ENCODE data around the gene NFIC.
"Not testable (repeated sequence)": the region's sequence is repeated elsewhere in the genome, so short reads cannot be mapped to it uniquely, and the experiment has no call there.

NFIC gene

DNA sequence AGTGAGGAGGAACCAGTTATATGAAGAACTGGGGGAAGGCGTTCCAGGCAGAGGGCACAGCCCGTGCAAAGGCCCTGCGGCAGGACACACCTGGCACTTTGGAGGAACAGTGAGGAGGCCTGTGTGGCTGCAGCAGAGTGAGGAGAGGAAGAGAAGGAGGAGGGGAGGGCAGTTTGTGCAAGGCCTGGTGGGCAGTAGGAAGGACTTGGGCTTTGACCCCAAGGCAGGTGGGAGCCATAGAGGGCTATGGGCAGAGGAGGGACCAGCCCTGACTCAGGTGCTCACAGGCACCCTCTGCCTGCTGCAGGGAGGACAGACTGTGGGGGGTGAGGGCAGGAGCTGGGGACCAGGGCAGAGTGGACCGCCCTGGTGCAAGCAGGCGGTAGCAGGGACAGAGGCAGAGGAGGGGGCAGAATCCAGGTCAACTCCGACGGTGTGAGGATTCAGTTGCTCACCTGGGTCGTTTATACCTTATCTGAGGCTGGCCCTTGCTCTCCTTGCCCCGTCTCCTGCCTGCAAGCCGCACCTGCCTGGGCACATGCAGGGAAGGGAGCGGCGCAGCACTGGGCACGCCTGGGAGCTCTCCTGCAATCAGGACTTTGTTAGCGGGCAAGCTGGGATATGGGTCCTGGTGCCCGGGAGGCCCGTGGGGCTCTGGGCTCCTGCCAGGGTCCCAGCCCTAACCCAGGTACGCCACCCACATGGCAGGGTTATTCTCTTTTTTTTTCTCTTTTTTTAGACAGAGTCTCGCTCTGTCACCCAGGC is 34.8 kb downstream of the NFIC start:
- DNase-seq, result no peak

DNA sequence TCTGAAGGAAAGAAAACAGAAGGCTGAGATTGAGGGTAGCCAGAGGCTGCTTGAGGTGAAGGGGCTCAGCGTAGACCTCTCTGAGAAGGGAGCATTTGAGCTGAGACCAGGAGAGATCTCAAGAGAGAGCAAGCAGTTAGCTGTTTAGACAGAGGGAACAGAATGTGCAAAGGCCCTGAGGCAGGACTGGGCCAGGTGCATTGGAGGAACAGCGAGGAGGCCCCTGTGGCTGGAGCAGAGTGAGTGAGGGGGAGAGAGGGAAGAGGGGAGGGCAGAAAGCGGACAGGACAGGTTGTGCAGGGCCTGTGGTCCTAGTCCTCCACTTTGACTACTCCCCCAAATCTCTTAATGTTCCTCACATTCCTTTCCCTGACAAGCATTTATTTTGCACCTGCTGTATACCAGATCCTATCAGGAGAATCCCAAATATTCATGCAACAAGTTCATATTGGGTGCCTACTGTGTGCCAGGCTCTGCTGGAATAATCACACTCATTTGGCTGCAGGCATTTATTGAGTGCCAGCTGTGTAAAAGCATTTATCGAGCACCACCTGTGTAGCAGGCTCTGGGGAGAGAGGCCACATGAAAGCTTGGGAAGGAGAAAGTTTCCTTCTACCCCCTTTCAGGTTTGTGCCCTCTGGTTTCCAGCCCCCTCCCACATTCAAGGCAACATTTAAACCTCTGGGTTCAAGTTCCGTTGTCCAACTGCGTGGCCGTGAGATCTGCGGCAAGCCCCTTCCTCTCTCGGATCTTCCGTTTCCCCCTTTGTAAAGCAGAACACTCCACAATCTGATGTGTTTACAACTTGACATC is 36.5 kb downstream of the NFIC start:
- DNase-seq, result no peak

DNA sequence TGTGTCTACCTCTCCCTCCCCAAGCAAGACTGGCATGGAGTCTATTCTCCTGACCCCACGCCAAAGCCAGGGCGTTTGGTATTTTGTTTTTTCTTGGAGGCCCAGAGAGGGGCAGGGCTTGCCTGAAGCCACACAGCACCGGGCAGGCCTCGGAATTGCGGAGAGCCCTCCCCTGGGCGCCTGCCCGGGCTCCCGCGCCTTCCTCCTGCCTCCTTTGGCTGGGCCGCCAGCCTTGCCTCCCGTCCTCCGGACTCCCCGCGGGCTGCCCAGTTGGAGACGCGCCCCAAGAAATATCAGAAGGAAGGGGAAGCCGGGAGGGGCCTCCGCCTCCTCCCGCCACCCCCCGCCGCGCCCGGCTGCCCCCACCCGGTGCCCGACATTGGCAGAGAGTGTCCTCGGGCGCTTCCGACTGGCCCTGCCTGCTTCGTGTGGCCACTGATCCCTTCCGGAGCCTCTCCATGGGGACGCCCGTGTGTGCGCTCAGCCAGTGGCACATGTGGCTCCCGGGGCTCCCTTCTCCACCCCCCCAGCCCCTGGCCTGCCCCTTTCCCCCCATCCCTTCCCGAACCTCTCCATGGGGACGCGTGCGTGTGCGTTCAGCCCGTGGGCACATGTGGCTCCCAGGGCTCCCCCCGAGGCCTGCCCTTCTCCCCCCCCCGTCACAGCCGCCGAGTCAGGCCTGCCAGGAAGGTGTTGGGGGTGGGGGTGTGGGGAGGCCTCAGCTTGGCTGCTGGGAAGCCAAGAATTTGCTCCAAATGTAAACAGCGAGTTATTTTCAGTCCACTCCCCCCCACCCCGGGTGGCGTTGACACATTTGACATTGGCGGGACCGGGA is 37.3 kb downstream of the NFIC start:
- peak; percentile 84 for DNase-seq

DNA sequence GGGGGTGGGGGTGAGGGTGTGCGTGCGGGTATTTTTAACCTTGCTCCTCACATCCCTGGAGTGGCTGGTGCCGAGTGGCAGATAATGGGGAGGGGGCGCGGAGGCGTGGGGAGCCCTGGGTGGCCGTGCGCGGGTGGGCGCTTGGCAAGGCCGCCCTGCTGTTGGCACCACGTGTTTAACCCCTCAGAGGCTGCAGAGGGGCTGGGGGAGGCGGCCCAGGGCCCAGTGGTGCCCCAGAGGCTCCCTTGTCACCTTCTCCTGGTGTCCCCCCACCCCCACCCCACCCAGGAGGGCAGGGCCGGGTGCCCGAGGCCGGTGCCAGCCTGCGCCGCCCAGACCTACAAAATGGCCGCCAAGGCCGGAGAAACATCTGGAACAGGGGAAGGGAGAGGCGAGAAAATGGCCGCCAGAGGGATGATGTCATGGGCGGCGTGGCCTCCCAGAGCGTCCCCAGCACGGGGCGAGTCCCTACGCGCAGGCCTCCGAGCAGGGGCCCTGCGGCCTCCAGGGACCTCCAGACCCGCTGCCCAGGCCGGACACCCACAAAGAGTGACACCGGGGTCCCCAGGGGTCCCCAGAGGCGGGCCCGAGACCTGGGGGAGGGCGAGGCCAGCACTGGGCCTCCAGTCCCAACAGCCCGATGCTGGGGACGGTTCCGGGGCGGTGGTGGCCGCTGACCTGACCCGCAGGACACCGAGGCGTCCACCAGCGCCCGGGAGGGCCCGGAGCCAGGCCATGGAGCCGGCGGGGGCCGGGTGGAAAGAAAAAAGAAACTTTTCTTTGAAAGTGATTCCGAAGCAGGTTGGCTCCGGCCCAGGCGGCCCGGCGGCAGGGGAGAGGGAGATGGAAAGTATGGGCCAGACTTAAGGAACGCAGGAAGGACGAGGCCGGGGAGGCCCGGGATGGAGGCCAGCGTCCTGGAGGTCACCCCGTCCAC is 38.2 kb downstream of the NFIC start:
- DNase-seq, result peak; percentile 91

DNA sequence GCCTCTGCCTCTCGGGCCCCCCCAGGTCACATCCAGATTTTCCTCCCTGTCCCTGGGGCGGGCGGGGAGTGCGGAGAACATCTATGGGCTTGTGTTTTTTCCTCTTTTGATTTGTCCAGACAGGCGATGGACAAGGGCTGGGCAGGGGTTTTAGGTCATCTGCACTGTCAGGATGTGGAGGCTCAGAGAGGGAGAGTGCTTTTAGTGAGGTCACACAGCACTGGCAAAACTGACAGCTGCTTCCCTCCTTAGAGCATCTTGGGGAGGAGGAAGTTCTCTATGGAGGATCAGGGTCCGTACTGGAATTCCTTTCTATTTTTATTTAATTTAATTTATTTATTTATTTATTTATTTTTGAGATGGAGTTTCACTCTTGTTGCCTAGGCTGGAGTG is 38.9 kb downstream of the NFIC start:
- DNase-seq, result no peak

DNA sequence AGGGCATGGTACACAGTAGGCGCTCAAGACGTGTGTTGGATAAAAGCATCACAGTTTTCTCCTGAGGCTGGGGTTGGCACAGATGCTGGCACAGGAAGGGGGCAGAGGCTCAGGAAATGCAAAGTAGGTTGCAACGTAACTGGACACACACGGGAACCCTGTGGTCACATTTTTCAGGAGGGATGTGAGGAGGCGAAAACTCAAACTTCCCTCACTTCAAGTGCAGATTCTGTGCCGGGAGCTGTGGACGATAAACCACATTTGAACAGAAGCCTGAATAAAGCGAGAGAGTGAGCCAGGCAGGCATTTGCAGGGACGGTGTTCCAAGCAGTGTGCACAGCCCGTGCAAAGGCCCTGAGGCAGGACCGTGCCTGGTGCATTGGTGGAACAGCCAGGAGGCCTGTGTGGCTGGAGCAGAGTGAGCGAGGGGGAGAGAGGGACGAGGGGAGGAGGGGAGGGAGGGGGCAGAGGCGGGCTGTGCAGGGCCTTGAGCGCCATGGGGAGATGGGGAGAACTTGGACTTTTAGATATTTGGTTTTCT is 40.3 kb downstream of the NFIC start:
- DNase-seq, result no peak

DNA sequence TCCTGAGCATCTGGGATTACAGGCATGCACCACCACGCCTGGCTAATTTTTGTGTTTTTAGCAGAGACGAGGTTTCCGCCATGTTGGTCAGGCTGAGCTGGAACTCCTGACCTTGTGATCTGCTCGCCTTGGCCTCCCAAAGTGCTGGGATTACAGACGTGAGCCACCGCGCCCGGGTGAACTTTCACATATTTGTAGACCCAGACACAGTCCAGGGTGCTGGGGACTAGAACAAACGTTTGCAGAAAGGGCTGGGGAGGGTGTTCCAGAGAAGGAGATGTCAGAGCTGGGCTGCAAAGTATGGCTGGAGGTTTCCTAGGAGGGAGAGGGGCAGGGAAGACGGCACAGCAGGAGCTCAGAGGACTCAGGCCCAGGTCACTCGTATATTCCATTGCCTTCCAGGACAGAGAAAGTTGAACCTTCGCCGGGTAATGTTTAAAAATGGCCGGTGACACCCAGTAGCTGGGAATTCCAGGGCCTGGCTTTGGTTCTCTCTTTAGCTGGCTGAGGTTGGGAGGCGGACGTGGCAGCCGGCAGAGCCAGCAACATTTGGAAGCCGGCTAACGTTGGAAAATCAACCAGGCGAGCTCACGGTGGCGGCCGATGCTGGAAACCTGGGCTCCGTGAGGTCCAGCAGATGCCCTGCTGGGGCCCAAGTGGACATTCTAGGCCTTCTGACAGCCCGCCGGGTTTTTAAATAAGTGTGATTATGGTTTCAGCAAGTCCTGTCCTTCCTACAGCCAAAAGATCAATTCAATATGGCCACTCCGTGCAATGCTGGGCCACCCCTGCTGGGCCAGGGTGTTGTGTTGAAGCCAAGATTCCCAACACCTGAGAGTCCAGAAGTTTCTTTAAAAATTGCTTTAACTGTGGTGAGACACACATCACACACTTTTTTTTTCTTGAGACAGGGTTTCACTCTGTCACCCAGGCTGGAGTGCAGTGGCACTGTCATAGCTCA is 41.5 kb downstream of the NFIC start:
- DNase-seq, result no peak

DNA sequence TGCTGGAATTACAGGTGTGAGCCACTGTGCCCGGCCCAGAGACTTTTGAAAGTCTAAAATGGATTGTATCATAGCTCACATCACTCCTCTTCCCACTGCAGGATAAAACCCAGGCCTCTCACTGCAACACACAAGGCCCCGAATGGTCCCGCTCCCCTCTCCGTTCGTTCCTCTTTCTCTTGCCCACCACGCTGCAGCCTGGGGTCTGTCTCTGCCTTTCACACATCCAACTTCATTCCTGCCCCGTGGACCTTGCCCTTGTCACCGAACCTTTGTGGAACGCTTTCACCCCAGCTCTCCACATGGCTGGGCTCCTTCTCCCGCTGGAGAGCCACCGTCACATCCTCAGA is 42.6 kb downstream of the NFIC start:
- DNase-seq, result no peak

DNA sequence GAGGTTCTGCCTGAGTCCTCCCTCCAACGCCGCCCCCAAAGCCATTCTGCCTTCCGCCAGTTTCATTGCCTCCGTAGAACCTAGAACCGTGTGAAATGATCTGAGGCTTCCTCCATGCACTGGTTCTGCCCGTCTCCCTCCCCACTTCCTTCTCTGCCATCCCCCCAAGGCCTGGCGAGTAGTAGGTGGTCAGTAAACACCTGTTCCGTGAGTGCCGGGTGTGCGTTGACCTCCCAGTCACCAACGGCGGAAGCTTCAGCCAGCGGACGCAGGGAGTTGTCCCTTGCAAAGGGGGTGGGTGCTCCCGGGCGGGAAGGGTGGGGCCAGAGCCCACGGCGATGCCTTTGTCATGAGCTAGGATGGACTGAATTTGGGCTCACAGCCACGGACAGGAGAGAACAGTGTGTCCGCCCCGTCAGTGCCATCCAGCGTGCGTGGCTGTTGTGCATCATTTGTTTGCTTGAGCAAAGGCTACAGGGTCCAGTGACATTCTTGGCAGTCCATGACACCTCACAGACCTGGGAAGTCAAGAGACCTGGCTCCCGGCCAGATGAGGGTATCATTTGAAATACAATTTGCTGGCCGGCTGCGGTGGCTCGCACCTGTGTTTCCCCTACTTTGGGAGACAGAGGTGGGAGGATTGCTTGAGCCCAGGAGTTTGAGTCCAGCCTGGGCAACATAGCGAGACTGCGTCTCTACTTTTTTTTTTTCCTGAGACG is 43.1 kb downstream of the NFIC start:
- DNase-seq, result no peak

DNA sequence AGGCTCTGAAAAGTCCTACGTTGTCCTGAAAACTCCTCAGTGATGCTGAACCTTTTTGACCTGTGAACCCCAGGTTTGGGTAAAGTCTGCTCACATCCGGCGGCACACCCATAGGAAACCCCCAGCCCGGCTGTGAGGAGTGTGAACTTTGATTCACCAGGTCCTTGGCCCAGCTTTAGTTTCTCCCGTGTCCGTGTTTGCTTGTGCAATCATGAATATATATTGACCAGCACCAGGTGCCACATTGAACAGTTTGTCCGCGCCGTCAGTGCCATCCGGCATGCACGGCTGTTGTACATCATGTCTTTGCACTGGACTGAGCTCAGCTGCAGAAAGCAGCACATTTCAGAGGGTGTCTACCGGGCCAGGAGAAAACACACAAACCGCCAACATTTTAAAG is 45.3 kb downstream of the NFIC start:
- no peak for DNase-seq

DNA sequence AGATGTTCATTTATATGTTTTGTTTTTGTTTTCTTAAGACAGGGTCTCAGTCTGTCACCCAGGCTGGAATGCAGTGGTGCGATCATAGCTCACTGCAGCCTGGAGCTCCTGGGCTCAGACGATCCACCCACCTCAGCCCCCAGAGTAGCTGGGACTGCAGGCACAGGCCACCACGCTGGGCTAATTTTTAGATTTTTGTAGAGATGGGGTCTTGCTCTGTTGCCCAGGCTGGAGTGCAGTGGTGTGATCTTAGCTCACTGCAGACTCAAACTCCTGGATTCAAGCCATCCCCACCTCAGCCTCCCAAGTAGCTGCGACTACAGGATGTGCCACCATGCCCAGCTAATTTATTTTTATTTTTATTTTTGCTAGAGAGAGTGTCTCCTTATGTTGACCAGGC is 45.7 kb downstream of the NFIC start:
- DNase-seq, result no peak

DNA sequence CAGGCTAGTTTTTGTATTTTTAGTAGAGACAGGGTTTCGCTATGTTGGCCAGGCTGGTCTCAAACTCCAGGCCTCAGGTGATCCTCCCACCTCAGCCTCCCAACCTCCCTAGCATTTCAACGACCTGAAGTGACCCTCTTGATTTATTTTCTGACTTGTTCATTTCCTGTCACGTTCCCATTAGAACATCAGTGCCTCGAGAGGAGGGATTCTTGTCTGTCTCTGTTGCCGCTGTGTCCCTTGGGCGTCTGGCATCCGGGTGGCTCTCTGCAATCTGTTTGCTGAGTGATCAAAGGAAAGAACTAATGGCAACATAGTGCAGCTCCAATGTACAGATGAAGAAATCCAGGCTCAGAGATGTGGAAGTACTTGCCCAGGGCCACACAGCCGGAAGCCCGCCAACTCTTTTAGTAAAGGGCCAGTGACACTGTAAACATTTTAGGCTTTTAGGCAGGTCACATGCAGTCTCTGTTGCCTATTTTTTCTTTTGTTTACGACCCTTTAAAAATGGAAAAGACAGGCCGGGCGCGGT is 47.5 kb downstream of the NFIC start:
- no peak for DNase-seq

DNA sequence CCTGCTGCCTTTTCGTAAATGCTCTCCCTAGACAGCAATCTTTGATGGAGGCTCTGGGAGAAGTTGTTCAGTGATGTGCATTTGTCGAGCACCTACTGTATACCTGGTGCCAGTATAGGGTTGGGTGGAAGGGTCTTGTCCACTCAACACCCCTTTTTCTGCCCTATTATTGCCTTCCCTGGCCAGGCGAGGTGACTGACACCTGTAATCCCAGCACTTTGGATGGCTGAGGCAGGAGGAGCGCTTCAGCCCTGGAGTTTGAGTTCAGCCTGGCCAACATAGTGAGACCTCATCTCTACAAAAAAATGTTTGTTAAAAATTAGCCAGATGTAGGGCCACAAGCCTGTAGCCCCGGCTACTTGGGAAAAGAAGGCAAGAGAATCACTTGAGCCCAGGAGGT is 49.3 kb downstream of the NFIC start:
- no peak for DNase-seq

DNA sequence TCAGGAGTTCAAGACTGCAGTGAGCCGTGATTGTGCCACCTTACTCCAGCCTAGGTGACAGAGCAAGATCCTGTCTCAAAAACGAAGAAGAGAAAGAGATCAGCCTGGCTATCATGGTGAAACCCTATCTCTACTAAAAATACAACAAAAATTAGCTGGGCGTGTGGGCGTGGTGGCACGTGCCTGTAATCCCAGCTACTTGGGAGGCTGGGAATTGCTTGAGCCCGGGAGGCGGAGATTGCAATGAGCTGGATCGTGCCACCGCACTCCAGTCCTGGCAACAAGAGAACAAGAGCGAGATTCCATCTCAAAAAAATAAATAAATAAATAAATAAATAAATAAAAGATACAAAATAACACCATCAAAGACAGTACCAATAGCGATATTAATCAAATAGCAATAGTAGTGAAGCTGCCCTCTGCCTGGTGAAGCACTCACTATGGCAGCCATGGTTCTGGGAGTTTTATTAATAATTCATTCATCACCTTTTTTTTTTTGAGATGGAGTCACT is 53.9 kb downstream of the NFIC start:
- DNase-seq, result no peak

DNA sequence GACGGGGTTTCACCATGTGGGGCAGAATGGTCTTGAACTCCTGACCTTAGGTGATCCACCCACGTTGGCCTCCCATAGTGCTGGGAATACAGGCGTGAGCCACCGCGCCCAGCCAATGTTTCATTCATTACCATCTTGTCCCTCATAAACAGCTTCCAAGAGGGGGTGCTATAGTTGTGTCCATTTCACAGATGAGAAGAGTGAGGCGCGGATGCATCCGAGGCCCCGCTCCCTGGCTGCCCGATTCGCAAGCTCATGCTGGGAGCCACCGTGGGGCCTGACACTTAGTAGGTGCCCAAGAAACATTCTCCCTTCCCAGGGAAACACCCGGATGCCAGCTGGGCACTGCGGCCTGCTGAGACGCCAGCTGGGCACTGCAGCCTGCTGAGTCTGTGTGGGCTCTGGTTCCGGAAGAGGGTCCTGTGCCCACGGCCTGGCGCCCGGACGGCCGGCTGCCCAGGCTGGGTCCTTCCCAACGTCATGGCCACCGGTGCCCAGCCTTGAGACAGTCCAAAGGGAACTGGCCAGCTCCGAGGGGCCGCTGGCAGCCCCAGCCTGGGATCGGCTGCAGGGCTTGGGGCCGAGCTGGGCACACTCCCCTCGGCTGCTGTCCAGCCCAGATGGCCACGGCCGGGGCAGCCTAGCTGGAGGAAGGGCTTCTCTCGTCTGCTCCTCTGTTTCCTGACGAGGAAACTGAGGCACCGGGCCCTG is 54.7 kb downstream of the NFIC start:
- no peak for DNase-seq

DNA sequence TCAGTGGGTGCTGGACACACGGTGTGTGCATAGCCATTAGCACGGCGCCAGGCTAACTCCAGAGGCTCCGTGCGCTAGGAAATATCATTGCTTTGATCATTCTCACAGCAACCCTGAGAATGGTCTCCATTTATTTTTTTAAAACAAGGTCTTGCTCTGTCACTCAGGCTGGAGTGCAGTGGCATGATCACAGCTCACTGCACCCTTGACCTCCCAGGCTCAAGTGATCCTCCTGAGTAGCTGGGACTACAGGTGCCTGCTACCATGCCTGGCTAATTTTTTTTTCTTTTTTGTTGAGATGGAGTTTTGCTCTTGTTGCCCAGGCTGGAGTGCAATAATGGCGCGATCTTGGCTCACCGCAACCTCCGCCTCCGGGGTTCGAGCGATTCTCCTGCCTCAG is 55.3 kb downstream of the NFIC start:
- not testable (repeated sequence) for DNase-seq

DNA sequence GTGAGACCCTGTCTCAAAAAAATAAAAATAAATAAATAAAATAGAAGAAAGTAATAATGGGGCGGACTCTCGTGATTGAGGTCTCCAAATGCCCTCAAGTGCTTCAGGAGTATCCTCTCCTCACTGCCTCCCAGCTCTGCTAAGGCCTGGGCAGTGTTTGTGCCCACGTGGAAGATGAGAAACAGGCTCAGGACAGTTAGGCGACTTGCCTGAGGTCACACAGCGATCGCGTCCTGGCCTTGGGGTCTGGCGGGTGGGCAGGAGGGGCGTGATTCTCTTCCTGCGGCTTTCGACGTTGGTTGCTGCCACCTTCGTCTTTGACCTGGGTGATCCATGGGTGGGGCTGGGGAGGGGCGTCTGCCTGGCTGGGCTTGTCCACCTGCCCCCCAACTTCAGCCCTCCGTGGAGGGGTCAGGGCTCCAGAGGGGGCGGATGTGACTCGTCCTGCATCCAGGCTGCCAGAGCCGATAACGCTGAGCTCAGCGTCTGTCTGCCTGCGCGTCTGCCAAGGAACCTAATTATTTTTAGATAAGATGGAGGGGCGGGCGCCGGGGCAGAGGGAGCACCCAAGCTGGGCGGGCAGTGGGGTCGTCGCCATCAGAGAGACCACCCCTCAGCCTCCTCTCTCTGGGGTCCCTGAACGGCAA is 56.9 kb downstream of the NFIC start:
- DNase-seq, result no peak

DNA sequence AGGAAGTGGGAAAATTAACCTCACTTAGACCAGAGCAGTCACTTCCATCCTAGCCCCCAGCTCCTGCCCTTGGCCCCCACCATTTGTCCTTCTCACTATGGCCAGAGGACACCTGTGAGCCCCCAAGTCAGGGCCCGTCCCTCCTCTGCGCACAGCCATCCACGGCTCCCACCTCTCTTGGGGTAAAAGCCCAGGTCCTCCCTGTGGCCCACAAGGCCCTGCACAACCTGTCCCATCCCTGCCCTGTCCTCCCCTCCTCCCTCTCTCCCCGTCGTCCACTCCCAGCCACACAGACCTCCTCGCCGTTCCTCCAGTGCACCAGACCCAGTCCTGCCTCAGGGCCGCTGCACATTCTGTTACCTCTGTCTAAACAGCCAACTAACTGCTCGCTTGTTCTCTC is 60.0 kb downstream of the NFIC start:
- no peak for DNase-seq

DNA sequence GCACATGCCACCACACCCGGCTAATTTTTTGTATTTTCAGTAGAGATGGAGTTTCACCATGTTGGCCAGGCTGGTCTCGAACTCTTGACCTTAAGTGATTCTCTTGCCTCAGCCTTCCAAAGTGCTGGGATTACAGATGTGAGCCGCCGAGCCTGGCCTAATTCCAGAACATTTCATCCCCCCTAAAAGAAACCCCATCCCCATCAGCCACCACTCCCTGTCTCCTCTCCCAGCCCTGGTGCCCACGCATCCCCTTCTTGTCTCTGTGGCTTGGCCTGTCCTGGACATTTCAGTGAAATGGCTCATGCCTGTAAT is 63.9 kb downstream of the NFIC start:
- DNase-seq, result not testable (repeated sequence)

Measured in NCI-H446 treated with DMSO at 0.1 percent for 48 hours (cell line).